Endothelial cell of umbilical vein (primary cell): ENCODE measurements around the gene ANKS1B. TPM values are rescaled to one million over a fixed set of nuclear protein-coding genes. Genes with fewer than 3 reads are reported as not detected.

ENCODE experiments used
- BruUV-seq: library from RNA; stranded (reverse); fragments of 400-500 nt; replicated peaks from 2 replicates; lab custom pipeline; 2021; lab: Mats Ljungman, UMichigan
- CTCF ChIA-PET: fragments of 300-600, 350-600 bp; sonication (Branson Sonifier 250); formaldehyde crosslinking; loops from one replicate; lab custom pipeline; 2021; ENCODE audit warnings: antibody characterized with exemption, inconsistent platforms; lab: Charles Lee
- POLR2A ChIA-PET: fragments of 300-600, 350-600 bp; sonication (Branson Sonifier 250); formaldehyde crosslinking; loops from one replicate; lab custom pipeline; 2021; ENCODE audit warnings: antibody characterized with exemption, inconsistent platforms; lab: Charles Lee
- DNase-seq: peaks from one replicate; pipeline ENCODE4 v3.0.0-alpha.2; 2011; ENCODE audit warnings: low read depth, low spot score
- FAIRE-seq: peaks from 2 replicates; lab custom pipeline; 2011; peaks lifted over from hg19 to GRCh38; lab: Jason Lieb, UNC
- H2AFZ ChIP-seq: 2 replicates; pipeline ENCODE4 v1.6.0; 2012; ENCODE audit warnings: low read depth, low read length, control low read depth, inconsistent platforms
- H3K27ac ChIP-seq: 2 replicates; pipeline ENCODE4 v1.5.1; 2011; ENCODE audit warnings: low read depth, mild to moderate bottlenecking, control low read depth, low read length, moderate library complexity; ENCODE audit not compliant: insufficient read depth
- H3K27me3 ChIP-seq, 2 experiments: 2 replicates each; pipeline versions ENCODE4 v1.6.0 to v1.6.1; 2011; ENCODE audit warnings: low read length in 2 of 2, mixed read lengths in 1 of 2; ENCODE audit not compliant: control insufficient read depth in 2 of 2, insufficient read depth in 2 of 2
- H3K36me3 ChIP-seq, 2 experiments: 2 replicates in 1 of 2; 3 replicates in 1 of 2; pipeline ENCODE4 v1.5.1; 2011; ENCODE audit warnings: low read length in 2 of 2, mild to moderate bottlenecking in 1 of 2, moderate library complexity in 1 of 2; ENCODE audit not compliant: control insufficient read depth in 2 of 2, insufficient read depth in 2 of 2; ENCODE audit errors: extremely low read depth in 1 of 2
- H3K4me1 ChIP-seq: 3 replicates; pipeline ENCODE4 v1.5.1; 2011; ENCODE audit warnings: mild to moderate bottlenecking, low read length; ENCODE audit not compliant: control insufficient read depth, insufficient read depth; ENCODE audit errors: extremely low read depth
- H3K4me2 ChIP-seq: 2 replicates; pipeline ENCODE4 v1.6.1; 2011; ENCODE audit warnings: low read length, control low read depth, mixed read lengths; ENCODE audit not compliant: insufficient read depth
- H3K4me3 ChIP-seq, 3 experiments: fragments of 200-600 bp in 1 of 3; sonication (generic), shearing (Covaris generic) in 1 of 3; replicated peaks in 1 of 3; 2 replicates each; pipeline ENCODE4 v1.5.1; 2011 to 2016; ENCODE audit warnings: control low read depth in 3 of 3, low read length in 3 of 3, mild to moderate bottlenecking in 2 of 3, inconsistent platforms in 1 of 3, low read depth in 1 of 3, moderate library complexity in 1 of 3; ENCODE audit not compliant: insufficient read depth in 1 of 3
- H3K79me2 ChIP-seq: 2 replicates; pipeline ENCODE4 v1.6.0; 2012; ENCODE audit warnings: low read length, inconsistent platforms; ENCODE audit not compliant: control insufficient read depth, insufficient read depth
- H3K9ac ChIP-seq: replicated peaks from 2 replicates; pipeline ENCODE3; 2011; ENCODE audit warnings: low read length, control low read depth; ENCODE audit not compliant: insufficient read depth; ENCODE audit errors: extremely low read depth
- H3K9me1 ChIP-seq: replicated peaks from 3 replicates; pipeline ENCODE4 v1.6.0; 2011; ENCODE audit warnings: mild to moderate bottlenecking, low read length; ENCODE audit not compliant: control insufficient read depth, insufficient read depth; ENCODE audit errors: extremely low read depth
- H3K9me3 ChIP-seq: replicated peaks from 2 replicates; pipeline ENCODE4 v1.5.1; 2012; ENCODE audit warnings: low read length, inconsistent platforms; ENCODE audit not compliant: control insufficient read depth, insufficient read depth
- H4K20me1 ChIP-seq: replicated peaks from 2 replicates; pipeline ENCODE3; 2011; ENCODE audit warnings: mild to moderate bottlenecking, low read length; ENCODE audit not compliant: control insufficient read depth, insufficient read depth; ENCODE audit errors: extremely low read depth
- EZH2 ChIP-seq: IDR thresholded peaks from 2 replicates; pipeline ENCODE4 v1.6.1; 2012; ENCODE audit warnings: borderline replicate concordance, low read depth, mild to moderate bottlenecking, moderate library complexity, low read length, inconsistent platforms; ENCODE audit not compliant: severe bottlenecking
- FOS ChIP-seq: IDR thresholded peaks from 2 replicates; pipeline ENCODE4 v1.6.1; 2011; ENCODE audit warnings: mild to moderate bottlenecking, low read length, moderate library complexity, borderline replicate concordance; ENCODE audit not compliant: insufficient read depth
- JUN ChIP-seq: IDR thresholded peaks from 2 replicates; pipeline ENCODE4 v1.6.1; 2011; ENCODE audit warnings: borderline replicate concordance, low read depth; ENCODE audit not compliant: insufficient read length, insufficient read depth
- MYC ChIP-seq: IDR thresholded peaks from one replicate; pipeline ENCODE4 v1.6.1; 2011; ENCODE audit warnings: mild to moderate bottlenecking, low read depth, low read length
- POLR2A ChIP-seq: IDR thresholded peaks from 2 replicates; pipeline ENCODE4 v1.6.1; 2012; ENCODE audit warnings: low read depth, mild to moderate bottlenecking, control low read depth, low read length
- POLR2AphosphoS5 ChIP-seq: IDR thresholded peaks from 2 replicates; pipeline ENCODE4 v1.6.1; 2012; ENCODE audit warnings: low read depth, mild to moderate bottlenecking, control low read depth, low read length, moderate library complexity; ENCODE audit not compliant: insufficient read depth
- dilution Hi-C: fragments of 300-500 bp; cut with MboI; formaldehyde crosslinking; loops from one replicate; pipeline ENCODE4 v1.15.0; 2019; ENCODE audit warnings: low sequenced_read_pairs; ENCODE audit not compliant: extremely low pct_ligation_motif_present
- intact Hi-C: fragments of 100-400 bp; cut with micrococcal nuclease; formaldehyde crosslinking; loops from one replicate; pipeline ENCODE4 v1.10.0; 2022
- polyA plus RNA-seq, 4 experiments: library from polyadenylated mRNA; depleted of rRNA in 3 of 4; stranded (reverse) in 3 of 4; unstranded in 1 of 4; fragments of >200 nt; gene quantifications; 2 replicates each; pipeline versions ENCODE4 v1.2.1 to v1.2.3, GENCODE V29; 2011 to 2012; ENCODE audit warnings: missing spikeins in 1 of 4
- total RNA-seq: library from RNA; stranded (reverse); gene quantifications from 2 replicates; pipeline ENCODE4 v1.2.3, GENCODE V29; 2021
- TF ChIP-seq, protein P1 (sequence below), 2 donors: IDR thresholded peaks; 1 replicate in 1 of 2; 2 replicates in 1 of 2; pipeline ENCODE4 v1.5.1; 2011; ENCODE audit warnings: low read length in 2 of 2, mild to moderate bottlenecking in 2 of 2, moderate library complexity in 2 of 2, control low read depth in 1 of 2, inconsistent platforms in 1 of 2, low read depth in 1 of 2; ENCODE audit not compliant: insufficient read depth in 1 of 2; ENCODE audit errors: extremely low read depth in 1 of 2
- TF ChIP-seq, protein P2 (sequence below): IDR thresholded peaks from 2 replicates; pipeline ENCODE4 v1.6.1; 2011; ENCODE audit not compliant: insufficient read depth, insufficient read length

ANKS1B gene
- total and polyA plus RNA-seq, 2 donors (not counting 3 experiments of a cell fraction or from before 2014, with no cell fraction given): 0.15 to 0.38 TPM

DNA sequence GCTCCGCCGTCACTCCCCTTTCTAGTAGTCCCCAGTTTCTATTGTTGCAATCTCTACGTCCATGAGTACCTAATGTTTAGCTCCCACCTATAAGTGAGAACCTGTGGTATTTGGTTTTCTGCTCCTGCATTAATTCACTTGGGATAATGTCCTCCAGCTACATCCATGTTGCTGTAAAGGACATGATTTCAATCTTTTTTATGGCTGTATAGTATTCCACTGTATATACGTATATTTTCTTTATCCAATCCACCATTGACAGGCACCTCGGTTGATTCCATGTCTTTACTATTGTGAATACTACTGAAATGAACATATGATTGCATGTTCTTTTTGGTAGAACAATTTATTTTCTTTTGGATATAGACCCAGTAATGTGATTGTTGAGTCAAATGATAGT lies 114.7 kb downstream of the ANKS1B start:
- intact Hi-C loops: no loop called here
- no peak overlapping the region for H3K9ac ChIP-seq
- H3K4me1 ChIP-seq: no peaks in the 10 kb centered on the region
- TF ChIP-seq, protein P1, sequence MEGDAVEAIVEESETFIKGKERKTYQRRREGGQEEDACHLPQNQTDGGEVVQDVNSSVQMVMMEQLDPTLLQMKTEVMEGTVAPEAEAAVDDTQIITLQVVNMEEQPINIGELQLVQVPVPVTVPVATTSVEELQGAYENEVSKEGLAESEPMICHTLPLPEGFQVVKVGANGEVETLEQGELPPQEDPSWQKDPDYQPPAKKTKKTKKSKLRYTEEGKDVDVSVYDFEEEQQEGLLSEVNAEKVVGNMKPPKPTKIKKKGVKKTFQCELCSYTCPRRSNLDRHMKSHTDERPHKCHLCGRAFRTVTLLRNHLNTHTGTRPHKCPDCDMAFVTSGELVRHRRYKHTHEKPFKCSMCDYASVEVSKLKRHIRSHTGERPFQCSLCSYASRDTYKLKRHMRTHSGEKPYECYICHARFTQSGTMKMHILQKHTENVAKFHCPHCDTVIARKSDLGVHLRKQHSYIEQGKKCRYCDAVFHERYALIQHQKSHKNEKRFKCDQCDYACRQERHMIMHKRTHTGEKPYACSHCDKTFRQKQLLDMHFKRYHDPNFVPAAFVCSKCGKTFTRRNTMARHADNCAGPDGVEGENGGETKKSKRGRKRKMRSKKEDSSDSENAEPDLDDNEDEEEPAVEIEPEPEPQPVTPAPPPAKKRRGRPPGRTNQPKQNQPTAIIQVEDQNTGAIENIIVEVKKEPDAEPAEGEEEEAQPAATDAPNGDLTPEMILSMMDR (IDR thresholded peaks at IDR 0.05; ENCODE audit: extremely low read depth in 1 of 2, insufficient read depth in 1 of 2, low read depth in 1 of 2, low read length in 2 of 2): no peak
- TF ChIP-seq POLR2AphosphoS5: no peak
- TF ChIP-seq EZH2: no peak
- TF ChIP-seq JUN: no peak
- no peak for TF ChIP-seq FOS
- no peak for TF ChIP-seq MYC
- no peak for TF ChIP-seq POLR2A
- TF ChIP-seq, protein P2, sequence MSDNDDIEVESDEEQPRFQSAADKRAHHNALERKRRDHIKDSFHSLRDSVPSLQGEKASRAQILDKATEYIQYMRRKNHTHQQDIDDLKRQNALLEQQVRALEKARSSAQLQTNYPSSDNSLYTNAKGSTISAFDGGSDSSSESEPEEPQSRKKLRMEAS: no peak
- CTCF ChIA-PET: no interaction called here
- H3K9me1 ChIP-seq: no peaks in the 10 kb centered on the region
- dilution Hi-C loops: no loop called here
- BruUV-seq: no TSS peak
- no peak for DNase-seq
- H2AFZ ChIP-seq: no peak overlapping the region
- FAIRE-seq: no peak
- H3K9me3 ChIP-seq: no peaks in the 10 kb centered on the region
- H3K27ac ChIP-seq: no peak overlapping the region
- H4K20me1 ChIP-seq: no peaks in the 10 kb centered on the region
- no peaks in the 10 kb centered on the region for H3K27me3 ChIP-seq
- H3K4me2 ChIP-seq: no peak overlapping the region
- H3K36me3 ChIP-seq: no peaks in the 10 kb centered on the region
- H3K4me3 ChIP-seq: no peak overlapping the region
- H3K79me2 ChIP-seq: no peaks in the 10 kb centered on the region
- POLR2A ChIA-PET: no interaction called here
